Transverse colon (tissue), 4 donors: ENCODE results near the gene NAALAD2. TPM values are rescaled to one million over a fixed set of nuclear protein-coding genes. Genes with fewer than 3 reads are reported as not detected.
"Not testable (repeated sequence)": the region's sequence is repeated elsewhere in the genome, so short reads cannot be mapped to it uniquely, and the experiment has no call there.

Experiments used
- DNase-seq: peaks from one replicate; pipeline ENCODE4 v3.0.0-alpha.2; 2019
- H3K27ac ChIP-seq, 4 donors: fragments of 200-600 bp; sonication (generic); 2 replicates each; pipeline ENCODE4 v1.5.1; 2016 to 2018; ENCODE audit warnings: inconsistent platforms in 4 of 4
- H3K27me3 ChIP-seq: fragments of 200-600 bp; sonication (generic); 2 replicates; pipeline ENCODE4 v1.5.1; 2017; ENCODE audit warnings: inconsistent platforms
- H3K36me3 ChIP-seq, 4 donors: fragments of 200-600 bp; sonication (generic); 2 replicates each; pipeline ENCODE4 v1.5.1; 2017 to 2019; ENCODE audit warnings: inconsistent platforms in 4 of 4
- H3K4me1 ChIP-seq, 4 donors: fragments of 200-600 bp; sonication (generic); 2 replicates each; pipeline ENCODE4 v1.5.1; 2017 to 2020; ENCODE audit warnings: inconsistent platforms in 4 of 4
- H3K4me3 ChIP-seq, 4 donors: fragments of 200-600 bp; sonication (generic); 1 replicate in 1 of 4; 2 replicates in 3 of 4; pipeline versions ENCODE4 v1.5.1 to v1.6.1; 2017 to 2019; ENCODE audit warnings: inconsistent platforms in 4 of 4
- H3K9me3 ChIP-seq, 2 donors: fragments of 200-600 bp; sonication (generic); 2 replicates each; pipeline ENCODE4 v1.5.1; 2017 to 2019; ENCODE audit warnings: inconsistent platforms in 2 of 2
- EP300 ChIP-seq: sonication (generic); formaldehyde crosslinking; IDR thresholded peaks from one replicate; pipeline ENCODE4 v1.6.1; 2017; ENCODE audit warnings: antibody characterized with exemption, low read depth
- POLR2A ChIP-seq: fragments of 450-650 bp; IDR thresholded peaks from one replicate; pipeline ENCODE4 v1.6.1; 2016; ENCODE audit warnings: antibody characterized with exemption, mild to moderate bottlenecking, moderate library complexity
- POLR2AphosphoS5 ChIP-seq, 3 donors: sonication (generic); formaldehyde crosslinking; IDR thresholded peaks; one replicate each; pipeline ENCODE4 v1.6.1; 2016; ENCODE audit warnings: antibody characterized with exemption in 3 of 3
- WGBS, 2 donors: methylation state at CpG; one replicate each; pipeline ENCODE4 v1.1.5; 2018; ENCODE audit warnings: low coverage in 1 of 2; 5-methylcytosine and 5-hydroxymethylcytosine counted together
- in situ Hi-C, 4 donors: fragments of 200-750 bp; cut with MboI; loops; one replicate each; pipeline versions ENCODE4 v1.15.0 to v1.15.1; 2017; ENCODE audit warnings: low sequenced_read_pairs in 3 of 4, low pct_ligation_motif_present in 1 of 4, low pct_unique_long_range_greater_than_20kb in 1 of 4
- intact Hi-C: fragments of 100-400 bp; cut with DNase I; formaldehyde crosslinking; loops from one replicate; pipeline ENCODE4 v1.15.1; 2023; ENCODE audit warnings: low total_unique reads
- total RNA-seq, 4 donors: library from RNA; depleted of rRNA; stranded (reverse); fragments of >200 nt; gene quantifications; one replicate each; pipeline ENCODE4 v1.1.0, GENCODE V29; 2016
- TF ChIP-seq, protein P1 (sequence below), 5 experiments: fragments of 200-600 bp in 3 of 5; fragments of 450-650 bp in 2 of 5; sonication (generic) in 3 of 5; IDR thresholded peaks; 1 replicate in 2 of 5; 2 replicates in 3 of 5; pipeline ENCODE4 v1.5.1; 2016 to 2017; ENCODE audit warnings: antibody characterized with exemption in 5 of 5, inconsistent platforms in 3 of 5, mild to moderate bottlenecking in 2 of 5, moderate library complexity in 1 of 5

NAALAD2 gene
- total RNA-seq, 4 donors from 2014 or later: 0.55 to 1.3 TPM; not detected in 2

DNA sequence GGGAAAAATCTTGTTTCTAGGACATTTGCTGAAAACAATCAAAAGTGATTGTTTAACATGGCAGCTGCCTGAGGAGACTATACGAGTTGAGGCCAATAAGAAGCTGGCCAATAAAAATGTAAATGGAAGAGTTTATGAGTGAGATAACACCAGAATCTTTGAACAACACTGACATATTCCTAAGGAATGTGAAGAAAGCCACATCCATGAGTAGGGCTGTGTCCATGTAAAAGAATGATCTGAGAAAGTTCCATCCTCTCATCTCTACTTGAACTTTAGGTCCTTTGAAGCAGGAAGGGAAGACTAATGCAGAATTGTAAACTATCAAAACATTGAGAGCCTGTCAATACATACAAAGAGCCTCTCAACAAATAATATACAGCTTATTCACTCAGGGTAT lies 95.3 kb downstream of the NAALAD2 start:
- no peaks in the 10 kb centered on the region for H3K36me3 ChIP-seq
- H3K4me3 ChIP-seq: no peak overlapping the region
- no peak overlapping the region for H3K27ac ChIP-seq
- TF ChIP-seq POLR2A: no peak
- TF ChIP-seq, protein P1, sequence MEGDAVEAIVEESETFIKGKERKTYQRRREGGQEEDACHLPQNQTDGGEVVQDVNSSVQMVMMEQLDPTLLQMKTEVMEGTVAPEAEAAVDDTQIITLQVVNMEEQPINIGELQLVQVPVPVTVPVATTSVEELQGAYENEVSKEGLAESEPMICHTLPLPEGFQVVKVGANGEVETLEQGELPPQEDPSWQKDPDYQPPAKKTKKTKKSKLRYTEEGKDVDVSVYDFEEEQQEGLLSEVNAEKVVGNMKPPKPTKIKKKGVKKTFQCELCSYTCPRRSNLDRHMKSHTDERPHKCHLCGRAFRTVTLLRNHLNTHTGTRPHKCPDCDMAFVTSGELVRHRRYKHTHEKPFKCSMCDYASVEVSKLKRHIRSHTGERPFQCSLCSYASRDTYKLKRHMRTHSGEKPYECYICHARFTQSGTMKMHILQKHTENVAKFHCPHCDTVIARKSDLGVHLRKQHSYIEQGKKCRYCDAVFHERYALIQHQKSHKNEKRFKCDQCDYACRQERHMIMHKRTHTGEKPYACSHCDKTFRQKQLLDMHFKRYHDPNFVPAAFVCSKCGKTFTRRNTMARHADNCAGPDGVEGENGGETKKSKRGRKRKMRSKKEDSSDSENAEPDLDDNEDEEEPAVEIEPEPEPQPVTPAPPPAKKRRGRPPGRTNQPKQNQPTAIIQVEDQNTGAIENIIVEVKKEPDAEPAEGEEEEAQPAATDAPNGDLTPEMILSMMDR (IDR thresholded peaks at IDR 0.05): no peak
- TF ChIP-seq EP300: no peak
- intact Hi-C loops (no loop called here), in situ Hi-C loops (no loop called here)
- WGBS, 2 donors: 56% methylated on average over 1 of the region's 1 CpG
- no peaks in the 10 kb centered on the region for H3K9me3 ChIP-seq
- H3K27me3 ChIP-seq: no peaks in the 10 kb centered on the region
- no peak for DNase-seq
- peaks cover 0 to 9% (median 3%) of the 10 kb centered on the region in 4 donors for H3K4me1 ChIP-seq

DNA sequence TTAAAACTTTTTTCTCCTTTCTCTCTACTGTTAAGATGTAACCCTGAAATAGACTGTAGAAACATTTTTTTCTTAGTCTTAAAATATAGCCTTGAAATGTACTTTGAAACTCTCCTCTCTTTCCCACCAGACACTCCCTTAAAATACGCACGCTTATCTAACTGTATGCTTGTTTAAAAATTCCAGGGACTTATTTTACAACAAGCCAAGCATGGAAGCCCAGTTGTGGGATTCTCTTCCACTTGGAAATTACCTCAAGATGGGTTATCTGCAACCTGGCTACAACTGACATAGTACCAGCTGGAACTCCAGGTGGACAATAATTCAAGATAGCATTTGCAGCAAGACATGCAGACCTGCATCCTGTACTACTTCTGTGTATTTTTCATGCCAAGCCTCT lies 100.5 kb downstream of the NAALAD2 start:
- intact Hi-C loops: no loop called here
- DNase-seq: no peak
- Histone ChIP-seq H3K27ac (no peak overlapping the region), H3K4me3 (no peak overlapping the region), H3K4me1 (peaks cover 0 to 15% (median 3%) of the 10 kb centered on the region in 4 donors), H3K9me3 (no peaks in the 10 kb centered on the region), H3K27me3 (no peaks in the 10 kb centered on the region), H3K36me3 (no peaks in the 10 kb centered on the region)
- 46 to 56% methylated on average over 2 of the region's 2 CpGs for WGBS, 2 donors
- in situ Hi-C loops: no loop called here
- TF ChIP-seq POLR2A: no peak
- TF ChIP-seq POLR2AphosphoS5 (IDR thresholded peaks at IDR 0.05): no peak
- TF ChIP-seq EP300: no peak
- TF ChIP-seq, protein P1 (IDR thresholded peaks at IDR 0.05): no peak

DNA sequence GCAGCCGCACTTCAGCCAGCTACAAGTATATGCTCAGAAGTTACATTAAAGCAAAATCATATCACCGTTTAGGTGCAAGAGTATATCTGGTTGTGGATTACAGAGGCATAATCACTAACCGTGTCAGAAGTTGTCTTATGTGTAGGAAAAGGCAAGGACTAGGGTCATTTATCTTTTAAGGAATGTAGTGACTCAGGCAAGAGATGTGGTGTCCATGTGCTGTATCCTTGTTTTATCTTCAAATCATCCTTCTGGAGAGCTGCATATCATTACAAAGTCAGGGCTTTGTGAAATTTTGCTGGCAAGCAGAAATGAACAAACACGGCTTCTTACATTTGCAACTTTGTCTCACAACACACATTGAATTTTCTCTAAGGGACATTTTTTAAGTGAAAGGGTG lies 101.1 kb downstream of the NAALAD2 start:
- Histone ChIP-seq H3K4me3 (no peak overlapping the region), H3K4me1 (peaks cover 0 to 15% (median 3%) of the 10 kb centered on the region in 4 donors), H3K9me3 (no peaks in the 10 kb centered on the region), H3K36me3 (no peaks in the 10 kb centered on the region), H3K27ac (no peak overlapping the region), H3K27me3 (no peaks in the 10 kb centered on the region)
- intact Hi-C loops (no loop called here), in situ Hi-C loops (no loop called here)
- no peak for DNase-seq
- TF ChIP-seq POLR2A (no peak), EP300 (no peak), POLR2AphosphoS5 (IDR thresholded peaks at IDR 0.05) (no peak)
- TF ChIP-seq, protein P1 (IDR thresholded peaks at IDR 0.05): no peak
- WGBS, 2 donors: 69 to 78% methylated on average over 3 to 4 of the region's 4 CpGs

DNA sequence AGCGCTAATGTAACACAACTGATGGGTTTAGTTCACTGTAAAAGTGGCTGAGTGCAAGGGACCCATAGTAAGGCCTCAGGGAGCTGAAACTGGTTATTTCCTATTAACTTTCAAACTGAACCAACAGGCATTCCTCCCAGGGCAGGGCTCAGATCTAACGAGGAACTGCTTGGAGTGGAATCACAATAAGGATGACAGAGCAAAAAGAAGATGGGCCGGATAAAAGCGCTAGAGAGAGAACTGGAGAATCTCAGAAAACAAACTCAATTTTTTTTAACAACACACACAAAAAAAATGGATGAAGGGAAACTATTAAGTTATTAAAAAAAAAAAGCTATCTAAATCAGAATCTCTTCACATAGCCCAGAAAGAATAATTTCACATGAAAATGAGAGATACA lies 102.5 kb downstream of the NAALAD2 start:
- Histone ChIP-seq H3K27me3 (no peaks in the 10 kb centered on the region), H3K27ac (no peak overlapping the region), H3K36me3 (no peaks in the 10 kb centered on the region), H3K4me1 (peaks cover 0 to 15% (median 3%) of the 10 kb centered on the region in 4 donors), H3K9me3 (no peaks in the 10 kb centered on the region), H3K4me3 (no peak overlapping the region)
- TF ChIP-seq, protein P1 (IDR thresholded peaks at IDR 0.05): no peak
- DNase-seq: no peak
- WGBS, 2 donors: 73 to 83% methylated on average over 3 to 4 of the region's 4 CpGs
- intact Hi-C loops: no loop called here
- in situ Hi-C loops: no loop called here

DNA sequence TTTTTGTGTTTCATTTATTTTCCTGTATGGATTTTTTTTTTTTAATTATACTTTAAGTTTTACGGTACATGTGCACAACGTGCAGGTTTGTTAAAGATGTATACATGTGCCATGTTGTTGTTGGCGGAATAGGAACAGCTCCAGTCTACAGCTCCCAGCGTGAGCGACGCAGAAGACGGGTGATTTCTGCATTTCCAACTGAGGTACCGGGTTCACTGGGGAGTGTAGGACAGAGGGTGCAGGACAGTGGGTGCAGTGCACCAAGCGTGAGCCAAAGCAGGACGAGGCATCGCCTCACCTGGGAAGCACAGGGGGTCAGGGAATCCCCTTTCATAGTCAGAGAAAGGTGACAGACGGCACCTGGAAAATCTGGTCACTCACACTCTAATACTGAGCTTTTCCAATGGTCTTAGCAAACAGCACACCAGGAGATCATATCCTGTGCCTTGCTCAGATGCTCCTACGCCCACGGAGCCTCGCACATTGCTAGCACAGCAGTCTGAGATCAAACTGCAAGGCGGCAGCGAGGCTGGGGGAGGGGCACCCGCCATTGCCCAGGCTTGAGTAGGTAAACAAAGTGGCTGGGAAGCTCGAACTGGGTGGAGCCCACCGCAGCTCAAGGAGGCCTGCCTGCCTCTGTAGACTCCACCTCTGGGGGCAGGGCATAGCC lies 105.6 kb downstream of the NAALAD2 start:
- H3K9me3 ChIP-seq, H3K27me3 ChIP-seq, intact Hi-C loops, in situ Hi-C loops, H3K36me3 ChIP-seq, H3K27ac ChIP-seq, H3K4me3 ChIP-seq, H3K4me1 ChIP-seq, DNase-seq: not testable (repeated sequence)
- WGBS, 2 donors: 84 to 95% methylated on average over 9 to 17 of the region's 20 CpGs
